H1 (cell line): ENCODE data around the gene MGAT4B. TPM values are rescaled to one million over a fixed set of nuclear protein-coding genes. Genes with fewer than 3 reads are reported as not detected.

ENCODE experiments used
- CTCF ChIA-PET: fragments of 300-600 bp; sonication (Branson Sonifier 250); formaldehyde crosslinking; loops from one replicate; lab custom pipeline; 2021; ENCODE audit not compliant: partially characterized antibody; lab: Charles Lee
- POLR2A ChIA-PET: fragments of 300-600 bp; sonication (Branson Sonifier 250); formaldehyde crosslinking; loops from one replicate; lab custom pipeline; 2021; ENCODE audit warnings: inconsistent platforms; ENCODE audit not compliant: partially characterized antibody; lab: Charles Lee
- DNase-seq, 2 experiments: peaks; one replicate each; pipeline versions ENCODE4 v3.0.0 to v3.0.0-alpha.2; 2010 to 2022; ENCODE audit warnings: low spot score in 2 of 2, low read depth in 1 of 2, mixed read lengths in 1 of 2
- FAIRE-seq: peaks from 2 replicates; lab custom pipeline; 2011; peaks lifted over from hg19 to GRCh38; lab: Jason Lieb, UNC
- H2AFZ ChIP-seq: 2 replicates; pipeline ENCODE4 v1.8.1; 2012; ENCODE audit warnings: low read length, inconsistent platforms
- H2AK5ac ChIP-seq: 2 replicates; pipeline ENCODE4 v1.6.1; 2013; ENCODE audit warnings: low read depth, low read length
- H2BK120ac ChIP-seq: replicated peaks from 2 replicates; pipeline ENCODE3; 2013; ENCODE audit warnings: low read depth, low read length, inconsistent platforms
- H2BK12ac ChIP-seq: 2 replicates; pipeline ENCODE4 v1.6.1; 2013; ENCODE audit warnings: low read depth, low read length
- H2BK15ac ChIP-seq: 2 replicates; pipeline ENCODE4 v1.6.1; 2013; ENCODE audit warnings: low read length
- H2BK20ac ChIP-seq: 2 replicates; pipeline ENCODE4 v1.6.1; 2013; ENCODE audit warnings: low read length
- H2BK5ac ChIP-seq: 2 replicates; pipeline ENCODE4 v1.6.1; 2013; ENCODE audit warnings: low read depth, low read length
- H3K14ac ChIP-seq: 2 replicates; pipeline ENCODE4 v1.6.1; 2013; ENCODE audit warnings: inconsistent platforms; ENCODE audit not compliant: insufficient read length
- H3K18ac ChIP-seq: 2 replicates; pipeline ENCODE4 v1.6.1; 2013; ENCODE audit warnings: low read length; ENCODE audit errors: extremely low read depth
- H3K23ac ChIP-seq: 2 replicates; pipeline ENCODE4 v1.6.1; 2013; ENCODE audit warnings: inconsistent platforms; ENCODE audit not compliant: insufficient read length
- H3K23me2 ChIP-seq: 2 replicates; pipeline ENCODE4 v1.6.1; 2013; ENCODE audit warnings: low read depth, low read length
- H3K27ac ChIP-seq: 2 replicates; pipeline ENCODE4 v1.6.1; 2011; ENCODE audit warnings: low read depth, low read length, inconsistent platforms
- H3K27me3 ChIP-seq, 4 experiments: replicated peaks in 1 of 4; 1 replicate in 1 of 4; 2 replicates in 3 of 4; pipeline versions ENCODE4 v1.6.1 to v1.8.1; 2011 to 2013; ENCODE audit warnings: low read length in 3 of 4, mild to moderate bottlenecking in 3 of 4, inconsistent platforms in 2 of 4, mixed read lengths in 2 of 4, moderate library complexity in 1 of 4; ENCODE audit not compliant: control insufficient read depth in 3 of 4, insufficient read depth in 3 of 4; ENCODE audit errors: extremely low read depth in 1 of 4
- H3K36me3 ChIP-seq, 4 experiments: 2 replicates each; pipeline versions ENCODE4 v1.6.1 to v1.8.1; 2011 to 2013; ENCODE audit warnings: mild to moderate bottlenecking in 4 of 4, low read length in 3 of 4, moderate library complexity in 2 of 4, control low read depth in 1 of 4, inconsistent platforms in 1 of 4; ENCODE audit not compliant: insufficient read depth in 4 of 4, control insufficient read depth in 2 of 4
- H3K4ac ChIP-seq: replicated peaks from 2 replicates; pipeline ENCODE3; 2013; ENCODE audit warnings: low read length, low read depth, mixed read lengths, inconsistent platforms; ENCODE audit not compliant: insufficient read length
- H3K4me1 ChIP-seq, 4 experiments: replicated peaks in 1 of 4; 1 replicate in 1 of 4; 2 replicates in 3 of 4; pipeline versions ENCODE4 v1.6.1 to v1.8.1; 2011 to 2013; ENCODE audit warnings: low read length in 3 of 4, inconsistent platforms in 2 of 4, mixed read lengths in 1 of 4; ENCODE audit not compliant: insufficient read depth in 4 of 4, control insufficient read depth in 3 of 4
- H3K4me2 ChIP-seq, 2 experiments: 2 replicates each; pipeline versions ENCODE4 v1.6.1 to v1.8.1; 2011 to 2013; ENCODE audit warnings: low read depth in 2 of 2, low read length in 2 of 2, control low read depth in 1 of 2, inconsistent platforms in 1 of 2, mild to moderate bottlenecking in 1 of 2; ENCODE audit not compliant: insufficient read depth in 1 of 2
- H3K4me3 ChIP-seq, 4 experiments: fragments of 200-600, 300-600 bp in 1 of 4; sonication (generic), shearing (Covaris generic), sonication (Bioruptor Twin) in 1 of 4; 2 replicates each; pipeline versions ENCODE4 v1.5.1 to v1.8.1; 2011 to 2016; ENCODE audit warnings: low read length in 4 of 4, low read depth in 3 of 4, control low read depth in 2 of 4, inconsistent platforms in 2 of 4, mild to moderate bottlenecking in 2 of 4, mixed read lengths in 1 of 4, moderate library complexity in 1 of 4; ENCODE audit not compliant: insufficient read depth in 2 of 4; ENCODE audit errors: extremely low read depth in 1 of 4
- H3K56ac ChIP-seq: replicated peaks from 2 replicates; pipeline ENCODE3; 2013; ENCODE audit warnings: low read depth, mild to moderate bottlenecking, mixed read lengths, low read length, inconsistent platforms; ENCODE audit not compliant: insufficient read length
- H3K79me1 ChIP-seq: 2 replicates; pipeline ENCODE4 v1.6.1; 2013; ENCODE audit warnings: low read depth, low read length, control low read depth
- H3K79me2 ChIP-seq, 2 experiments: 2 replicates each; pipeline versions ENCODE4 v1.6.1 to v1.8.1; 2012 to 2013; ENCODE audit warnings: low read length in 2 of 2, mild to moderate bottlenecking in 2 of 2, inconsistent platforms in 1 of 2; ENCODE audit not compliant: insufficient read depth in 2 of 2, control insufficient read depth in 1 of 2
- H3K9ac ChIP-seq, 4 experiments: replicated peaks in 1 of 4; 1 replicate in 1 of 4; 2 replicates in 3 of 4; pipeline versions ENCODE4 v1.6.1 to v1.8.1; 2011 to 2013; ENCODE audit warnings: low read depth in 3 of 4, low read length in 3 of 4, control low read depth in 2 of 4, mild to moderate bottlenecking in 2 of 4, moderate library complexity in 2 of 4, inconsistent platforms in 1 of 4; ENCODE audit errors: extremely low read depth in 1 of 4
- H3K9me3 ChIP-seq, 2 experiments: 2 replicates each; pipeline versions ENCODE4 v1.6.1 to v1.8.1; 2012 to 2013; ENCODE audit warnings: mild to moderate bottlenecking in 2 of 2, moderate library complexity in 2 of 2, control low read depth in 1 of 2, inconsistent platforms in 1 of 2, low read depth in 1 of 2, low read length in 1 of 2, mixed read lengths in 1 of 2; ENCODE audit not compliant: insufficient read depth in 2 of 2
- H4K20me1 ChIP-seq, 2 experiments: replicated peaks in 1 of 2; 2 replicates each; pipeline versions ENCODE3 to v1.8.1; 2011 to 2013; ENCODE audit warnings: inconsistent platforms in 2 of 2, low read length in 2 of 2, mild to moderate bottlenecking in 1 of 2; ENCODE audit not compliant: insufficient read depth in 2 of 2, control insufficient read depth in 1 of 2
- H4K5ac ChIP-seq: 2 replicates; pipeline ENCODE4 v1.6.1; 2013; ENCODE audit warnings: low read length, low read depth, mixed read lengths, inconsistent platforms; ENCODE audit not compliant: insufficient read length
- H4K8ac ChIP-seq: 2 replicates; pipeline ENCODE4 v1.8.0; 2013; ENCODE audit warnings: mild to moderate bottlenecking, moderate library complexity, low read length, inconsistent platforms; ENCODE audit not compliant: insufficient read depth; ENCODE audit errors: extremely low read depth
- H4K91ac ChIP-seq: replicated peaks from 2 replicates; pipeline ENCODE3; 2013; ENCODE audit warnings: low read length, mixed read lengths, inconsistent platforms; ENCODE audit not compliant: insufficient read length
- CBX5 ChIP-seq: fragments of 300-800, 300-1000 bp; sonication (generic); IDR thresholded peaks from 2 replicates; pipeline ENCODE4 v1.7.1; 2016; ENCODE audit warnings: antibody characterized with exemption, low read length, low read depth
- POLR2A ChIP-seq, 2 experiments: IDR thresholded peaks; 1 replicate in 1 of 2; 2 replicates in 1 of 2; pipeline ENCODE4 v1.6.1; 2011; ENCODE audit warnings: low read depth in 2 of 2, low read length in 2 of 2, mild to moderate bottlenecking in 2 of 2; ENCODE audit errors: control extremely low read depth in 1 of 2
- RAD21 ChIP-seq, 2 experiments: IDR thresholded peaks in 1 of 2; conservative IDR thresholded peaks in 1 of 2; 2 replicates each; pipeline ENCODE4 v1.6.1; 2011; ENCODE audit warnings: low read depth in 2 of 2, low read length in 2 of 2, improper control_type of control experiment in 1 of 2, inconsistent platforms in 1 of 2, mild to moderate bottlenecking in 1 of 2, moderate library complexity in 1 of 2
- RBBP5 ChIP-seq: IDR thresholded peaks from 2 replicates; pipeline ENCODE4 v1.7.1; 2012; ENCODE audit warnings: low read depth, mild to moderate bottlenecking, inconsistent platforms, low read length, moderate library complexity, borderline replicate concordance
- WGBS, 2 experiments: shearing (Covaris generic) in 1 of 2; methylation state at CpG; one replicate each; pipeline versions ENCODE4 v1.1.6 to v1.1.7; 2013 to 2015; ENCODE audit warnings: low lambda C conversion rate in 2 of 2, mixed read lengths in 2 of 2, inconsistent platforms in 1 of 2, low coverage in 1 of 2, missing lambda C conversion rate in 1 of 2; ENCODE audit not compliant: insufficient replicate concordance in 2 of 2, insufficient coverage in 1 of 2, insufficient read length in 1 of 2; ENCODE audit errors: extremely low coverage in 1 of 2, missing lambda C conversion rate in 1 of 2; 5-methylcytosine and 5-hydroxymethylcytosine counted together
- polyA plus RNA-seq, 7 experiments: library from polyadenylated mRNA; depleted of rRNA in 3 of 7; stranded (reverse) in 5 of 7; unstranded in 2 of 7; fragments of >200 nt in 5 of 7; fragments of 200-250 nt in 2 of 7; gene quantifications; 1 replicate in 5 of 7; 2 replicates in 1 of 7; 4 replicates in 1 of 7; pipeline versions ENCODE4 v1.2.1 to v1.2.3, GENCODE V29; 2011 to 2013; ENCODE audit warnings: missing spikeins in 2 of 7, mixed read lengths in 2 of 7
- total RNA-seq: library from RNA; stranded (reverse); fragmentation: NEBNext Ultra II Directional; extraction: Animal tissue kit (Norgen Biotek cat#: 25700); gene quantifications from 2 replicates; pipeline ENCODE4 v1.2.1, GENCODE V29; 2021

MGAT4B gene
- total and polyA plus RNA-seq, 2 of the 8 experiments (the other 6 are each of a cell fraction or from before 2014, with no cell fraction given) = 116 to 128 TPM

- no peak overlapping the region for H2BK120ac ChIP-seq
- no peaks in the 10 kb centered on the region for H3K9me3 ChIP-seq
- peaks cover 2% of the 10 kb centered on the region for H3K79me1 ChIP-seq
- H3K36me3 ChIP-seq = peaks cover 18 to 78% (median 55%) of the 10 kb centered on the region in 4 experiments
- peaks cover 2 to 20% of the 10 kb centered on the region in 2 experiments for H4K20me1 ChIP-seq
- WGBS, 2 experiments = 84% methylated on average over 9 of the region's 9 CpGs; no CpG with 5 or more reads in 1 of the 2 experiments
- no peak overlapping the region for H4K5ac ChIP-seq
- H3K56ac ChIP-seq = no peak overlapping the region
- H3K18ac ChIP-seq = no peak overlapping the region; the same call in 1 of the 2 replicates
- no peak overlapping the region for H4K91ac ChIP-seq
- H2AFZ ChIP-seq = no peak overlapping the region
- DNase-seq = no peak
- POLR2A ChIA-PET = interaction anchor here (0.7 to 5.0 kb wide), 7 partner anchors 9 to 64 kb away, joined by 3 to 31 read pairs (median 3); no protein-coding TSS in a partner anchor
- H3K79me2 ChIP-seq = peaks cover 0 to 12% of the 10 kb centered on the region in 2 experiments; a peak in 1 of 4 replicates
- TF ChIP-seq RBBP5 = no peak
- 0 out of 4 replicates have a peak, but pooled peaks of 1 of the 2 experiments have one; percentile 5 for TF ChIP-seq RAD21 (IDR thresholded peaks at IDR 0.05 in 1 of 2, conservative IDR thresholded peaks at IDR 0.05 in 1 of 2; ENCODE audit: low read depth in 2 of 2, low read length in 2 of 2)
- TF ChIP-seq POLR2A (IDR thresholded peaks at IDR 0.05; ENCODE audit: control extremely low read depth in 1 of 2, low read depth in 2 of 2, low read length in 2 of 2) = peak in 1 of 2 experiments; percentile 41; a peak in 1 of 3 replicates
- no peak for TF ChIP-seq CBX5
- CTCF ChIA-PET = interaction anchor here (0.7 to 2.7 kb wide), 5 partner anchors 10 to 67 kb away, joined by 3 to 11 read pairs (median 3); no protein-coding TSS in a partner anchor
- no peak overlapping the region for H2BK5ac ChIP-seq
- H3K9ac ChIP-seq = no peak overlapping the region
- no peak overlapping the region for H2BK15ac ChIP-seq
- no peaks in the 10 kb centered on the region for H3K23me2 ChIP-seq
- H3K4ac ChIP-seq = no peak overlapping the region
- FAIRE-seq = no peak
- no peak overlapping the region; the same call in 1 of the 2 replicates for H4K8ac ChIP-seq
- H3K27ac ChIP-seq = no peak overlapping the region
- no peak overlapping the region for H3K14ac ChIP-seq
- no peak overlapping the region for H2BK20ac ChIP-seq
- H3K4me2 ChIP-seq = no peak overlapping the region
- H3K4me1 ChIP-seq = peaks cover 2 to 5% (median 3%) of the 10 kb centered on the region in 4 experiments; a peak in 6 of 7 replicates
- H2AK5ac ChIP-seq = peak overlapping the region; percentile 47; the same call in 1 of the 2 replicates
- no peaks in the 10 kb centered on the region for H3K27me3 ChIP-seq
- no peak overlapping the region for H3K4me3 ChIP-seq
- H2BK12ac ChIP-seq = no peak overlapping the region
- no peak overlapping the region for H3K23ac ChIP-seq
Measured at GRCh38 chr5:179827680-179828079, 21.0 kb upstream of the MGAT4B start.
